Aorta (tissue), 5 donors: ENCODE results near the gene AGPAT1. TPM values are rescaled to one million over a fixed set of nuclear protein-coding genes. Genes with fewer than 3 reads are reported as not detected.

Source experiments
- ATAC-seq: fragments of 200-7000 bp; cut with Tn5 transposase; one replicate; pipeline ENCODE4 v1.9.1; 2022; ENCODE audit warnings: moderate library complexity; ENCODE audit not compliant: low FRiP score
- DNase-seq, 2 donors: peaks; one replicate each; pipeline ENCODE4 v3.0.0-alpha.2; 2020
- H3K27ac ChIP-seq, 2 donors: one replicate each; pipeline ENCODE4 v1.5.1; 2013; ENCODE audit warnings: low read length in 2 of 2, mild to moderate bottlenecking in 2 of 2, moderate library complexity in 2 of 2, control low read depth in 1 of 2, inconsistent platforms in 1 of 2, low read depth in 1 of 2
- H3K27me3 ChIP-seq, 2 donors: one replicate each; pipeline ENCODE4 v1.6.1; 2013; ENCODE audit warnings: control low read depth in 1 of 2, low read length in 1 of 2, mild to moderate bottlenecking in 1 of 2, moderate library complexity in 1 of 2; ENCODE audit not compliant: insufficient read depth in 2 of 2, control insufficient read depth in 1 of 2
- H3K36me3 ChIP-seq, 2 donors: one replicate each; pipeline ENCODE4 v1.6.1; 2013; ENCODE audit warnings: control low read depth in 1 of 2, low read length in 1 of 2, mild to moderate bottlenecking in 1 of 2; ENCODE audit not compliant: insufficient read depth in 2 of 2, control insufficient read depth in 1 of 2
- H3K4me1 ChIP-seq, 2 donors: one replicate each; pipeline ENCODE4 v1.6.1; 2013; ENCODE audit warnings: low read length in 2 of 2, control low read depth in 1 of 2, mild to moderate bottlenecking in 1 of 2, moderate library complexity in 1 of 2; ENCODE audit not compliant: insufficient read depth in 2 of 2, control insufficient read depth in 1 of 2
- H3K4me3 ChIP-seq, 2 donors: one replicate each; pipeline ENCODE4 v1.5.1; 2013; ENCODE audit warnings: low read length in 2 of 2, control low read depth in 1 of 2, mild to moderate bottlenecking in 1 of 2
- H3K9me3 ChIP-seq: one replicate; pipeline ENCODE4 v1.6.1; 2013; ENCODE audit warnings: mild to moderate bottlenecking, low read length; ENCODE audit not compliant: control insufficient read depth
- WGBS, 2 donors: extraction: QIAGEN DNeasy Blood & Tissue Kit; methylation state at CpG; one replicate each; pipeline ENCODE4 v1.1.7; 2013; 5-methylcytosine and 5-hydroxymethylcytosine counted together
- intact Hi-C, 2 donors: fragments of 100-400 bp; cut with DNase I; formaldehyde crosslinking; loops; one replicate each; pipeline versions ENCODE4 v1.14.2 to v1.15.0; 2022
- polyA plus RNA-seq, 2 donors: library from polyadenylated mRNA; stranded (reverse); fragments of 200-250 nt; gene quantifications; one replicate each; pipeline ENCODE4 v1.2.3, GENCODE V29; 2013
- total RNA-seq, 2 donors: library from RNA; stranded (reverse); fragmentation: NEBNext Ultra II Directional; extraction: Animal tissue kit (Norgen Biotek cat#: 25700); gene quantifications; one replicate each; pipeline ENCODE4 v1.2.1, GENCODE V29; 2021
- donor health status: healthy with polysubstance abuse.
- donor health status: Bipolar disorder and iron deficiency.
- donor health status: DM: no; HTN: no; CAD: no.
- donor health status: DM: no; HTN: no; CAD: no.
- donor health status: DM: yes; HTN: yes; CAD: no.

Gene AGPAT1
- total and polyA plus RNA-seq, 4 donors = 36.2 to 54.8 (median 42.3) TPM

DNA sequence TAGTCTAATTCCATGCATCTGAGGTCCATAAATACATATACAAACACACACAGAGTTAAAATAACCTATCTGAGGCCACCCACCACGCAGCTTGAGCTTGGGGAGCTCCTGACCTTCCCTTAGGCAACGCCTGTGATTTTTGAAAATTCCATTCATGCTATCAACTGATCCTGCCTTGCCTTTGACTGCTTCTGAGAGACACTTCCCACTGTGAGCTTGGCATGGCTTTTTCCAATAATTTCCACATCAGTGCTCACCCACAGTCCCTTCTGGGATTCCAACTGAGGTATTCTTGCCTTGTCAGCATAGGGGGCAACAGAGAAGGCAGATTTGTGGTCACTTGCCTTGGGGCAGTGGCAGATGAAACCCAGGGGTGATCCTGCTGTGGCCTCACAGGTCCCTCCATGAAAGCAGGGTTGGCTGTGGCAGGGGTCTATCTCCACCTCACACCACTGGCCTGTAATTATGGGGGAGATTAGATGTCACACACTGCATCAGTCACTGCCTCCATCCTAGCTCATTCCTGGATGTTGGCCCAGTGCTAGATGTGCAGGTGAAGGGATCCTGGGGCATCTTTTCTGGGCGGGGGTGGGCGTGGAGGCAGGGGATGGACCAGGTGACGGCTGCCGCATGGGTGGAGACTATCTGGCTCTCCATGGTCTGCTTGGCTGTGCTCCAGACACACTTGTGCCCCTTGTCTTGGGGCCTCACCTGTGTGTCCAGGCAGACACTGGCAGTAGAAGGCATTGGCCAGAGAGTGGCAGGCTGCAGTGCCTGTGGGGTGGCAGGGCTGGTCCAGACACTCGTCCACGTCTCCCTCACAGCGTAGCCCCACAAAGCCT is 27.8 kb upstream of the AGPAT1 start:
- H3K27me3 ChIP-seq = no peaks in the 10 kb centered on the region
- DNase-seq (no peak), ATAC-seq (no peak)
- no peaks in the 10 kb centered on the region for H3K36me3 ChIP-seq
- H3K9me3 ChIP-seq = no peaks in the 10 kb centered on the region
- no peak overlapping the region for H3K27ac ChIP-seq
- no peak overlapping the region for H3K4me3 ChIP-seq
- no peaks in the 10 kb centered on the region for H3K4me1 ChIP-seq
- intact Hi-C loops = no loop called here
- 77 to 83% methylated on average over 9 of the region's 9 CpGs for WGBS, 2 donors

GRCh38 chr6:32202186-32202585 is 26.3 kb upstream of the AGPAT1 start:
- H3K9me3 ChIP-seq = no peaks in the 10 kb centered on the region
- DNase-seq (no peak), ATAC-seq (no peak)
- WGBS, 2 donors = 81 to 85% methylated on average over 9 of the region's 9 CpGs
- no peaks in the 10 kb centered on the region for H3K36me3 ChIP-seq
- H3K27ac ChIP-seq = no peak overlapping the region
- H3K4me3 ChIP-seq = no peak overlapping the region
- no peaks in the 10 kb centered on the region for H3K27me3 ChIP-seq
- H3K4me1 ChIP-seq = no peaks in the 10 kb centered on the region
- intact Hi-C loops = no loop called here

DNA sequence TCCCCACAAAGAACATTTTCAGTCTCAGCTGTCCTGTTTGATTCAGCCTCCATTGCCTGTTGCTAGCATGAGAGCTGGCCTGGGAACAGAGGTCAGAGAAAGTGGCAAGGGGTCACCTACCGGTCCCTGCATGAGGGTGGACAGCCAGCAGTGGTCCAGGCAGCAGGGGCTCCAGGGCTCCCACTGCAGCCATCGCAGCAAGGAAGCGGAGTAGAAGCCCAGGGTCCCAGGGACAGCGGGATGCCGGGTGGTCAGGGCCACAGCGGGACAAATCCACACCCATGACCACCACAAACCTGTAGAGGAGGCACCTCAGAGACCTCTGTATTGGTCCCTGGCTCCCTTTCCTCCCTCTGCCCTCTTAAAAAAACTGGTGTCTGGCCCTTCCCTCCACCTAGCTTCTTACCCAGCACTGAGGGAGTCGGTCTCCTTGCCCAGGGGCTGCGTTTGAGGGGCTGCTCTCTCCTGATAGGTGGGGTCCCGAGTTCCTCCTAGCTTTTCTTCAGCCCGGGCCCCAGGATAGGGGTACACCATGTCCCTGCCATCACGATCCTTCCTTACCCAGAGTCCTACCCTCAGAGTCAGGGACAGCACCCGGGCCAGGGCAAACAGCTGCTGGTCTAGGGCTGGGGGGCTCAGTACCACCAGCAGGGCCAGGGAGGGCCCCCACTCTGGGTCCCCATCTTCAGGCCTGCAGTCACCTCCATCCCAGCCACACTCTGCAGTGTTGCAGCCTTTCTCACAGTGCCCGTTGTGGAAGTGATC is 25.0 kb upstream of the AGPAT1 start:
- H3K36me3 ChIP-seq = no peaks in the 10 kb centered on the region
- WGBS, 2 donors = 87 to 90% methylated on average over 13 of the region's 13 CpGs
- no peak overlapping the region for H3K27ac ChIP-seq
- H3K4me1 ChIP-seq = no peaks in the 10 kb centered on the region
- no peak overlapping the region for H3K4me3 ChIP-seq
- DNase-seq (no peak), ATAC-seq (no peak)
- intact Hi-C loops = no loop called here
- no peaks in the 10 kb centered on the region for H3K27me3 ChIP-seq
- H3K9me3 ChIP-seq = no peaks in the 10 kb centered on the region

- Histone ChIP-seq H3K9me3 (no peaks in the 10 kb centered on the region), H3K36me3 (no peaks in the 10 kb centered on the region), H3K4me3 (no peak overlapping the region), H3K27me3 (no peaks in the 10 kb centered on the region), H3K4me1 (no peaks in the 10 kb centered on the region), H3K27ac (no peak overlapping the region)
- intact Hi-C loops = loop anchor here (5.0 to 10.0 kb wide), 3 partner anchors 773 to 1006 kb away; partner anchors contain the start of genes HSD17B8 (in 1 of the 2), RING1 (in 1 of the 2), RXRB (in 1 of the 2) and SLC39A7 (in 1 of the 2)
- no peak for DNase-seq
- ATAC-seq = no peak
- WGBS, 2 donors = 86 to 87% methylated on average over 17 of the region's 17 CpGs
Measured at GRCh38 chr6:32198866-32199265, 23.0 kb upstream of the AGPAT1 start.

DNA sequence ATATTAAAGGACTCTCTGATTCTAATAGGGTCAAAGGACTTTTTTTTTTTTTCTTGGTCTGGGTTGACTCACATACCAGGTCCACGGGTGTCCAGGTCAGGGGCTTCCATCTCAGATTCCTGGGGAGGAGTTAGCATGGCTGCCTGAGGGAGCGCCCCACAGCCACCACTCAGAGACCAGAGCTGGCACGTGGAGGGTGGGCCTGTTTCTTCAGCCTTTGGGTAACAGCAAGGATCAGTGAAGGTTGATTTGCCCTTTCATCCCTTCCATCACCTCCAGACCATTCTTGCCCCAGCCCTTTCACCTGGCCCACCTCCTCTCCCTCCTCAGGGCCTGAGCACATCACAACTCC is 22.4 kb upstream of the AGPAT1 start:
- Histone ChIP-seq H3K9me3 (no peaks in the 10 kb centered on the region), H3K36me3 (no peaks in the 10 kb centered on the region), H3K27me3 (no peaks in the 10 kb centered on the region), H3K4me1 (no peaks in the 10 kb centered on the region), H3K27ac (no peak overlapping the region), H3K4me3 (no peak overlapping the region)
- ATAC-seq (no peak), DNase-seq (no peak)
- intact Hi-C loops = loop anchor here (5.0 to 10.0 kb wide), 3 partner anchors 774 to 1006 kb away; partner anchors contain the start of genes HSD17B8 (in 1 of the 2), RING1 (in 1 of the 2), RXRB (in 1 of the 2) and SLC39A7 (in 1 of the 2)
- 79 to 85% methylated on average over 3 of the region's 3 CpGs for WGBS, 2 donors

- ATAC-seq (no peak), DNase-seq (peak in 1 of 2 donors; percentile 64)
- H3K27ac ChIP-seq = peak overlapping the region; percentile 95 to 98
- intact Hi-C loops = loop anchor here (5.0 to 10.0 kb wide), 3 partner anchors 775 to 1008 kb away; partner anchors contain the start of genes HSD17B8 (in 1 of the 2), RING1 (in 1 of the 2), RXRB (in 1 of the 2) and SLC39A7 (in 1 of the 2)
- H3K36me3 ChIP-seq = no peaks in the 10 kb centered on the region
- WGBS, 2 donors = 12 to 14% methylated on average over 24 to 28 of the region's 28 CpGs
- no peaks in the 10 kb centered on the region for H3K27me3 ChIP-seq
- peak overlapping the region; percentile 63 to 86 for H3K4me3 ChIP-seq
- H3K4me1 ChIP-seq = no peaks in the 10 kb centered on the region
- H3K9me3 ChIP-seq = no peaks in the 10 kb centered on the region
Measured at GRCh38 chr6:32196682-32197616, 21.1 kb upstream of the AGPAT1 start.

GRCh38 chr6:32195902-32196681 is 20.2 kb upstream of the AGPAT1 start:
- DNase-seq (peak; percentile 95 to 96), ATAC-seq (peak; percentile 74)
- H3K4me3 ChIP-seq = peak overlapping the region; percentile 63 to 86
- intact Hi-C loops = loop anchor here (5.0 to 10.0 kb wide), 3 partner anchors 776 to 1009 kb away; partner anchors contain the start of genes HSD17B8 (in 1 of the 2), RING1 (in 1 of the 2), RXRB (in 1 of the 2) and SLC39A7 (in 1 of the 2)
- H3K27ac ChIP-seq = peak overlapping the region; percentile 95 to 98
- 0 to 1% methylated on average over 55 to 58 of the region's 58 CpGs for WGBS, 2 donors
- H3K9me3 ChIP-seq = no peaks in the 10 kb centered on the region
- no peaks in the 10 kb centered on the region for H3K36me3 ChIP-seq
- no peaks in the 10 kb centered on the region for H3K4me1 ChIP-seq
- H3K27me3 ChIP-seq = no peaks in the 10 kb centered on the region
